Calu3 (cell line): ENCODE results near the gene AMBP. TPM values are rescaled to one million over a fixed set of nuclear protein-coding genes. Genes with fewer than 3 reads are reported as not detected.

Source experiments
- BruUV-seq: library from RNA; stranded (reverse); fragments of 400-500 nt; replicated peaks from 2 replicates; lab custom pipeline; 2021; lab: Mats Ljungman, UMichigan
- CTCF ChIA-PET: fragments of 300-600 bp; sonication (Branson Sonifier 250); formaldehyde crosslinking; loops from one replicate; lab custom pipeline; 2022; ENCODE audit warnings: antibody characterized with exemption; lab: Charles Lee
- DNase-seq: peaks from one replicate; pipeline ENCODE4 v3.0.0; 2022
- H3K27ac Mint-ChIP-seq: one replicate; pipeline ENCODE4 v1.8.0; 2022; ENCODE audit warnings: mixed read lengths; ENCODE audit not compliant: unreplicated experiment
- H3K27me3 Mint-ChIP-seq: one replicate; pipeline ENCODE4 v1.8.0; 2022; ENCODE audit warnings: mixed read lengths; ENCODE audit not compliant: unreplicated experiment
- H3K36me3 Mint-ChIP-seq: one replicate; pipeline ENCODE4 v1.8.0; 2022; ENCODE audit warnings: mild to moderate bottlenecking, moderate library complexity, mixed read lengths; ENCODE audit not compliant: insufficient read depth, unreplicated experiment
- H3K4me1 Mint-ChIP-seq: one replicate; pipeline ENCODE4 v1.8.0; 2022; ENCODE audit warnings: mild to moderate bottlenecking, low read depth, mixed read lengths; ENCODE audit not compliant: unreplicated experiment
- H3K4me3 Mint-ChIP-seq: one replicate; pipeline ENCODE4 v1.8.0; 2022; ENCODE audit warnings: mild to moderate bottlenecking, low read depth, moderate library complexity, mixed read lengths; ENCODE audit not compliant: unreplicated experiment
- H3K9me3 Mint-ChIP-seq: one replicate; pipeline ENCODE4 v1.8.0; 2022; ENCODE audit warnings: low read depth, mixed read lengths; ENCODE audit not compliant: unreplicated experiment
- intact Hi-C: fragments of 100-400 bp; cut with micrococcal nuclease; formaldehyde crosslinking; loops from one replicate; pipeline ENCODE4 v1.10.0; 2022; ENCODE audit not compliant: unreplicated experiment
- total RNA-seq: library from RNA; stranded (reverse); gene quantifications from 2 replicates; pipeline ENCODE4 v1.2.3, GENCODE V29; 2022
- TF ChIP-seq, protein P1 (sequence below): fragments of 200-600 bp; IDR thresholded peaks from one replicate; pipeline ENCODE4 v1.8.0; 2022; ENCODE audit warnings: antibody characterized with exemption; ENCODE audit not compliant: unreplicated experiment

AMBP gene
- total RNA-seq, 1 experiment from 2014 or later: 2.7 TPM

DNA sequence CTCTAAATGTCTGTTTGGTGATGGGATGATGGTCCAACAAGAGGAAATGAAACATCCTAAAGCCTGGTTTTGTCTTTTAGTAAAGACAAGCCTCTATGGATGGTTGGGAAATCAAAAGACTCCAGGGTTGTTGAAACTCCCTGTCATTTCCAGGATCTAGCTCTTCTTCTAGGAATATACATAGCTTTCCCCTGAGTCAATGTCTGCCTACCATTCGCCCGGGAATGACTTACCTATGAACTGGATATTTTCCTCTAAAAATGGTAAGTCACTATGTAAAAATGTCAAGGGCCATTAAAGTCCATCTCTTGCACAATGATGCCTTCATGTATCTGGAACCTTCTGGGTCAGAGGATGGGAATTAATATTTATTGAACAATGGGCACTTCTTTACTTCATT, 32.1 kb upstream of the AMBP start:
- Mint-ChIP-seq H3K4me1 (peaks cover 46% of the 10 kb centered on the region), H3K36me3 (no peaks in the 10 kb centered on the region), H3K4me3 (no peak overlapping the region), H3K27me3 (peaks cover 30% of the 10 kb centered on the region), H3K27ac (no peak overlapping the region), H3K9me3 (no peaks in the 10 kb centered on the region)
- no TSS peak for BruUV-seq
- intact Hi-C loops: no loop called here
- CTCF ChIA-PET: interaction anchor here (0.6 kb wide), 1 partner anchor 461 kb away, joined by 3 read pairs; no protein-coding TSS in a partner anchor
- TF ChIP-seq, protein P1, sequence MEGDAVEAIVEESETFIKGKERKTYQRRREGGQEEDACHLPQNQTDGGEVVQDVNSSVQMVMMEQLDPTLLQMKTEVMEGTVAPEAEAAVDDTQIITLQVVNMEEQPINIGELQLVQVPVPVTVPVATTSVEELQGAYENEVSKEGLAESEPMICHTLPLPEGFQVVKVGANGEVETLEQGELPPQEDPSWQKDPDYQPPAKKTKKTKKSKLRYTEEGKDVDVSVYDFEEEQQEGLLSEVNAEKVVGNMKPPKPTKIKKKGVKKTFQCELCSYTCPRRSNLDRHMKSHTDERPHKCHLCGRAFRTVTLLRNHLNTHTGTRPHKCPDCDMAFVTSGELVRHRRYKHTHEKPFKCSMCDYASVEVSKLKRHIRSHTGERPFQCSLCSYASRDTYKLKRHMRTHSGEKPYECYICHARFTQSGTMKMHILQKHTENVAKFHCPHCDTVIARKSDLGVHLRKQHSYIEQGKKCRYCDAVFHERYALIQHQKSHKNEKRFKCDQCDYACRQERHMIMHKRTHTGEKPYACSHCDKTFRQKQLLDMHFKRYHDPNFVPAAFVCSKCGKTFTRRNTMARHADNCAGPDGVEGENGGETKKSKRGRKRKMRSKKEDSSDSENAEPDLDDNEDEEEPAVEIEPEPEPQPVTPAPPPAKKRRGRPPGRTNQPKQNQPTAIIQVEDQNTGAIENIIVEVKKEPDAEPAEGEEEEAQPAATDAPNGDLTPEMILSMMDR: no peak
- no peak for DNase-seq

DNA sequence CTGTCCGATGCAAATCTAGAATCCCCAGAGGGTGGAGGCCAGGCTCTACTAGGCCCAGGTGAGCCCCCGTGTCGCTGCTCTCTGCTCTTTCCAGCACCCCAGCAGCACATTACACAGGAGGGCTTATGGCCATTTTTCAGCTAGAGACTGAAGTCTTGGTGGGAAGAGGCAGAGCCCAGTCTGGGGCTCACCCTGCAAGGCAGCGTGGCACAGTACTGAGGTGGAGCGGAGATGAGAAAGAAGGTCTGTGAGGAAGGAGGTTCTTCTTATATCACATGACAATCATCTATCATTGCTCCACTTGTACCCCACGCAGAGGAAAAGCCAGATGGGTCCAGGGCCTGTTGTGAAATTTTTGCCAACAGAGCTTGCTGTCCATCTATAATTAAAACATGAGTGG, 31.0 kb upstream of the AMBP start:
- peaks cover 28% of the 10 kb centered on the region for H3K27me3 Mint-ChIP-seq
- TF ChIP-seq, protein P1: no peak
- H3K36me3 Mint-ChIP-seq: no peaks in the 10 kb centered on the region
- peaks cover 46% of the 10 kb centered on the region for H3K4me1 Mint-ChIP-seq
- BruUV-seq: no TSS peak
- H3K4me3 Mint-ChIP-seq: no peak overlapping the region
- DNase-seq: no peak
- H3K9me3 Mint-ChIP-seq: no peaks in the 10 kb centered on the region
- no peak overlapping the region for H3K27ac Mint-ChIP-seq
- intact Hi-C loops: loop anchor here (2.0 to 5.0 kb wide), 2 partner anchors 163 to 182 kb away; no protein-coding TSS in a partner anchor
- CTCF ChIA-PET: interaction anchor here (0.6 to 2.0 kb wide), 5 partner anchors 27 to 162 kb away, joined by 3 to 27 read pairs (median 11); partner anchors contain the start of gene COL27A1

DNA sequence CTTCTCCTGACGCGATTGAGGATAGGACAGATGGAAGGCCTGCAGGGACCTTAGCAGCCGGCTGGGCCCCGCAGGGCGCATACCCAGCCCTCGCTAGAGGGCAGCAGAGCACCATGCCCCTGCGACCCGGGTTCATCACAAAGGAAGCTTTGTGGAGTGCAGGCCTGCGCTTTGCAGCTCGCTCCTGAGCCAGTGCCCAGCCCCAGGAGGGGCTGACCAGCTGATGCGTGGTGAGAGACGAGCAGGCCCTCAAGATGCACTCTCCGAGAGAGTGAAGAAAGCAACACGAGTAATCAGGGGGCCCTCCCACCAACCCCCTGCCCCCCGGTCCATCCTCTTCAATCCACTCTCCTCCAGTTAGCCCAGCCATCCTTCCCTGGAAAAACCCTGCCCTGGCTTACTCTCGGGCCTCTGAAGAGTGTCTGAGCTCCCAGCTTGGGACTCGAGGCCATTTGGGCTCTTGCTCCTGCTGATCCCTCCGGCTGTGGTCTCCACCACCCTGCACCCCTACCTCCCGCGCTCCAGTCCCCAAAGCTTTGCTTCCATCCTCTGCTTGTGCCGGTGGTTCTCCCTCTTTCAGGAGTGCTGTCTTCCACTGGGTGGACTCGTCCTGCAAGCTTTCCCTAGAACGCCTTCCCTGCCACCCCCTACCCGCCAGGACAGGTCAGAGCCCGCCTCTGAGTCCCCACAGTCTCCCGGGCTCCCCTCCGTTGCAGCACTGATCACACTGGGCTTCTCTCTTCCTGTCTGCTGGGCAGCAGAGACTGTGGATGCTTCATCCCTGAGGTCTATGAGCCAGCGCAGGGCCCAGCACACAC, 30.1 kb upstream of the AMBP start:
- BruUV-seq: no TSS peak
- Mint-ChIP-seq H3K4me3 (no peak overlapping the region), H3K27ac (no peak overlapping the region), H3K36me3 (no peaks in the 10 kb centered on the region), H3K27me3 (peaks cover 19% of the 10 kb centered on the region), H3K4me1 (peaks cover 38% of the 10 kb centered on the region), H3K9me3 (no peaks in the 10 kb centered on the region)
- intact Hi-C loops: loop anchor here (1.0 to 5.0 kb wide), 3 partner anchors 47 to 183 kb away; partner anchors contain the start of gene COL27A1
- TF ChIP-seq, protein P1: peak; percentile 82
- CTCF ChIA-PET: interaction anchor here (0.5 to 2.0 kb wide), 18 partner anchors 9 to 183 kb away, joined by 3 to 27 read pairs (median 6); partner anchors contain the start of genes COL27A1 and KIF12
- DNase-seq: peak; percentile 86

DNA sequence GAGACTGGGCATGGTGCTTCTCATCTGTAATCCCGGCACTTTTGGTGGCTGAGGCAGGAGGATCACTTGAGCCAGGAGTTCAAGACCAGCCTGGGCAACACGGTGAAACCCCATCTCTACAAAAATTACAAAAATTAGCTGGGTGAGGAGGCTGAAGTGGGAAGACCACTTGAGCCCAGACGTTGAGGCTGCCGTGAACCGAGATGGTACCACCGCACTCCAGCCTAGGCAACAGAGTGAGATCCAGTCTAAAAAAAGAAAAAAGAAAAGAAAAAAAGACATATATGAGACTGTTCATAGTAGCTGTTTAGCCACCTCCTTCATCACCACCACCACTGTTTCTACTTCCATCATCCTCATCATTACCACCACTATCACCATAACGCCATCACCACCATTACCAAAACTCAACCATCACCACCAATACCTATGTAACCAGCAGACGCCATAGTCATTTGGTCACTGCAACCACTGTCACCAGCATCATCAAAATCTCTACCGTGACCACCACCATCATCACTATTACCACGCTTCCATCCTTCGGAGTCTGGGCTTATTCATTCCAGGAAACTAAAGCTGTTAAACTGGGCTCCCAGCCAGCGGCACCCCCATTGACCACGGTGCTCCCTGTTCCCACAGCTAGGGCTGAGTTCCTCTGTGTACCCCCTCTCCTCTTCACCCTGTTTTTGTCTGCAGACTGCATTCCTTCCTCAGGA, 29.3 kb upstream of the AMBP start:
- H3K4me1 Mint-ChIP-seq: peaks cover 31% of the 10 kb centered on the region
- no peak for DNase-seq
- CTCF ChIA-PET: interaction anchor here (0.5 to 2.0 kb wide), 18 partner anchors 8 to 184 kb away, joined by 3 to 27 read pairs (median 6); partner anchors contain the start of genes COL27A1 and KIF12
- H3K4me3 Mint-ChIP-seq: no peak overlapping the region
- no peak overlapping the region for H3K27ac Mint-ChIP-seq
- TF ChIP-seq, protein P1: no peak
- no TSS peak for BruUV-seq
- H3K27me3 Mint-ChIP-seq: peaks cover 12% of the 10 kb centered on the region
- H3K36me3 Mint-ChIP-seq: no peaks in the 10 kb centered on the region
- intact Hi-C loops: loop anchor here (1.0 to 5.0 kb wide), 3 partner anchors 48 to 183 kb away; partner anchors contain the start of gene COL27A1
- H3K9me3 Mint-ChIP-seq: peaks cover 2% of the 10 kb centered on the region
